PC-3 (cell line): ENCODE results near the gene CHAT. TPM values are rescaled to one million over a fixed set of nuclear protein-coding genes. Genes with fewer than 3 reads are reported as not detected.

Experiments
- ATAC-seq: fragments of 200-7000 bp; cut with Tn5 transposase; 2 replicates; pipeline ENCODE4 v1.9.1; 2020; ENCODE audit warnings: mild to moderate bottlenecking, moderate library complexity
- BruUV-seq: library from RNA; stranded (reverse); fragments of 400-500 nt; replicated peaks from 2 replicates; lab custom pipeline; 2021; lab: Mats Ljungman, UMichigan
- CTCF ChIA-PET: fragments of 300-600 bp; sonication (Branson Sonifier 250); formaldehyde crosslinking; loops from one replicate; lab custom pipeline; 2022; ENCODE audit warnings: antibody characterized with exemption; lab: Charles Lee
- POLR2A ChIA-PET: fragments of 300-600 bp; sonication (Branson Sonifier 250); formaldehyde crosslinking; loops from one replicate; lab custom pipeline; 2022; ENCODE audit warnings: antibody characterized with exemption; ENCODE audit not compliant: unreplicated experiment; lab: Charles Lee
- DNase-seq: peaks from one replicate; pipeline ENCODE4 v3.0.0-alpha.2; 2015
- H2AFZ ChIP-seq: fragments of 300-600 bp; sonication (generic); 2 replicates; pipeline ENCODE4 v1.6.0; 2016; ENCODE audit warnings: antibody characterized with exemption, low read length
- H3F3A ChIP-seq: fragments of 300-600 bp; sonication (generic); one replicate; pipeline ENCODE4 v1.6.0; 2017; ENCODE audit warnings: antibody characterized with exemption, low read length, control low read depth, mild to moderate bottlenecking; ENCODE audit not compliant: unreplicated experiment
- H3K27ac ChIP-seq: fragments of 300-600 bp; sonication (generic); 2 replicates; pipeline ENCODE4 v1.5.1; 2016; ENCODE audit warnings: mild to moderate bottlenecking, low read length
- H3K27me3 ChIP-seq: fragments of 300-600 bp; sonication (generic); 2 replicates; pipeline ENCODE4 v1.6.1; 2016; ENCODE audit warnings: low read length, mixed read lengths
- H3K36me3 ChIP-seq: fragments of 300-600 bp; sonication (generic); 2 replicates; pipeline ENCODE4 v1.6.1; 2016; ENCODE audit warnings: low read depth, mixed run types, low read length, mixed read lengths
- H3K4me1 ChIP-seq: fragments of 300-600 bp; sonication (generic); 2 replicates; pipeline ENCODE4 v1.5.1; 2016; ENCODE audit warnings: low read length; ENCODE audit not compliant: insufficient read depth
- H3K4me2 ChIP-seq: fragments of 300-600 bp; sonication (generic); 2 replicates; pipeline ENCODE4 v1.6.0; 2016; ENCODE audit warnings: low read length
- H3K4me3 ChIP-seq: fragments of 300-600 bp; sonication (generic); 2 replicates; pipeline ENCODE4 v1.5.1; 2016; ENCODE audit warnings: mild to moderate bottlenecking, low read length, mixed read lengths
- H3K79me2 ChIP-seq: fragments of 300-600 bp; sonication (generic); 2 replicates; pipeline ENCODE4 v1.6.1; 2017; ENCODE audit warnings: low read length, mixed read lengths
- H3K9ac ChIP-seq: fragments of 300-600 bp; sonication (generic); 2 replicates; pipeline ENCODE4 v1.6.0; 2016; ENCODE audit warnings: mild to moderate bottlenecking, low read length
- H3K9me2 ChIP-seq: fragments of 300-600 bp; sonication (generic); replicated peaks from 2 replicates; pipeline ENCODE4 v1.6.1; 2016; ENCODE audit warnings: mixed run types, low read length, mixed read lengths
- H3K9me3 ChIP-seq: fragments of 300-600 bp; sonication (generic); 2 replicates; pipeline ENCODE4 v1.6.1; 2016; ENCODE audit warnings: low read length, mixed read lengths
- H4K20me1 ChIP-seq: fragments of 300-600 bp; sonication (generic); 2 replicates; pipeline ENCODE4 v1.6.1; 2016; ENCODE audit warnings: low read length, mixed read lengths
- CTCF ChIP-seq: fragments of 300-600 bp; sonication (generic); conservative IDR thresholded peaks from 2 replicates; pipeline ENCODE4 v1.5.1; 2017; ENCODE audit warnings: antibody characterized with exemption, low read depth, mild to moderate bottlenecking, low read length
- EZH2 ChIP-seq: fragments of 300-600 bp; sonication (generic); IDR thresholded peaks from one replicate; pipeline ENCODE4 v1.6.1; 2017; ENCODE audit warnings: antibody characterized with exemption, mild to moderate bottlenecking, low read length; ENCODE audit not compliant: unreplicated experiment
- EZH2phosphoT487 ChIP-seq: fragments of 300-600 bp; sonication (generic); IDR thresholded peaks from 2 replicates; pipeline ENCODE4 v1.6.1; 2018; ENCODE audit warnings: mild to moderate bottlenecking, antibody characterized with exemption, low read length, borderline replicate concordance
- intact Hi-C: fragments of 100-400 bp; cut with micrococcal nuclease; formaldehyde crosslinking; loops from 2 replicates; pipeline ENCODE4 v1.9.0; 2023
- total RNA-seq: library from RNA; depleted of rRNA; stranded (reverse); fragments of >200 nt; gene quantifications from 2 replicates; pipeline ENCODE4 v1.2.3, GENCODE V29; 2014

Gene CHAT
- total RNA-seq, 1 experiment from 2014 or later, result not detected

DNA sequence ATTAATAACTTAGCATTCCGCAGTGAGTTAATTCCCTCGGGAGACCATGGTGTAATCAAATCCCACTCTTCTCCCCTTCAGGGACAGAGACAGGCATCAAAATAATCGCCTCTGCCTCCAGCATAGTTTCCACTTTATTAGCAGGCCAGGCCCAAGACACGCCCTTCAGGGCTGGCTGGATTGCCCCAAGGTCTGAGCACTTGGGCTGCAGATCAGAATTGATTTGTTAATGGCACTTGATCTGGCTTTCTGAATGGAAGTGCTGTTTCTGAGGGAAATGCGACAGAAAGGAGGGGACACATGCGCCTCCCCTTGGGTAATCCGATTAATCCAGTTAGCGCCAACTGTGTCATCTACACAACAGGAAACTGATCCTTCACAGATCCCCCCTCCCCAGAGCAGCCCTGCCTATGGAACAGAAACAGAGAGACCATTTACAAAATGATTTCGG lies 15.6 kb downstream of the CHAT start:
- intact Hi-C loops, result no loop called here
- Histone ChIP-seq H3K9me2 (no peaks in the 10 kb centered on the region), H3K79me2 (no peaks in the 10 kb centered on the region), H4K20me1 (no peaks in the 10 kb centered on the region), H3F3A (no peaks in the 10 kb centered on the region), H3K4me3 (no peak overlapping the region), H3K27ac (no peak overlapping the region), H3K36me3 (no peaks in the 10 kb centered on the region), H3K4me2 (no peak overlapping the region), H3K4me1 (peaks cover 5% of the 10 kb centered on the region; the same call in 1 of the 2 replicates), H3K9me3 (no peaks in the 10 kb centered on the region), H3K27me3 (peaks cover 38% of the 10 kb centered on the region), H2AFZ (no peak overlapping the region), H3K9ac (no peak overlapping the region)
- ATAC-seq (no peak), DNase-seq (no peak)
- CTCF ChIA-PET, result no interaction called here
- BruUV-seq, result no TSS peak
- POLR2A ChIA-PET, result no interaction called here
- no peak for TF ChIP-seq EZH2
- TF ChIP-seq CTCF, result no peak
- no peak for TF ChIP-seq EZH2phosphoT487

GRCh38 chr10:49631975-49632374 lies 18.1 kb downstream of the CHAT start:
- DNase-seq, result no peak
- Histone ChIP-seq H3K4me2 (no peak overlapping the region), H3K9ac (no peak overlapping the region), H4K20me1 (no peaks in the 10 kb centered on the region; the same call in 1 of the 2 replicates), H2AFZ (no peak overlapping the region), H3K9me2 (no peaks in the 10 kb centered on the region), H3F3A (no peaks in the 10 kb centered on the region), H3K27me3 (peaks cover 63% of the 10 kb centered on the region), H3K79me2 (no peaks in the 10 kb centered on the region), H3K4me1 (peaks cover 5% of the 10 kb centered on the region; the same call in 1 of the 2 replicates), H3K27ac (no peak overlapping the region), H3K36me3 (no peaks in the 10 kb centered on the region), H3K4me3 (no peak overlapping the region), H3K9me3 (no peaks in the 10 kb centered on the region)
- no peak for ATAC-seq
- POLR2A ChIA-PET, result no interaction called here
- BruUV-seq, result no TSS peak
- TF ChIP-seq CTCF (no peak), EZH2phosphoT487 (no peak), EZH2 (no peak)
- CTCF ChIA-PET, result no interaction called here
- intact Hi-C loops, result no loop called here

DNA sequence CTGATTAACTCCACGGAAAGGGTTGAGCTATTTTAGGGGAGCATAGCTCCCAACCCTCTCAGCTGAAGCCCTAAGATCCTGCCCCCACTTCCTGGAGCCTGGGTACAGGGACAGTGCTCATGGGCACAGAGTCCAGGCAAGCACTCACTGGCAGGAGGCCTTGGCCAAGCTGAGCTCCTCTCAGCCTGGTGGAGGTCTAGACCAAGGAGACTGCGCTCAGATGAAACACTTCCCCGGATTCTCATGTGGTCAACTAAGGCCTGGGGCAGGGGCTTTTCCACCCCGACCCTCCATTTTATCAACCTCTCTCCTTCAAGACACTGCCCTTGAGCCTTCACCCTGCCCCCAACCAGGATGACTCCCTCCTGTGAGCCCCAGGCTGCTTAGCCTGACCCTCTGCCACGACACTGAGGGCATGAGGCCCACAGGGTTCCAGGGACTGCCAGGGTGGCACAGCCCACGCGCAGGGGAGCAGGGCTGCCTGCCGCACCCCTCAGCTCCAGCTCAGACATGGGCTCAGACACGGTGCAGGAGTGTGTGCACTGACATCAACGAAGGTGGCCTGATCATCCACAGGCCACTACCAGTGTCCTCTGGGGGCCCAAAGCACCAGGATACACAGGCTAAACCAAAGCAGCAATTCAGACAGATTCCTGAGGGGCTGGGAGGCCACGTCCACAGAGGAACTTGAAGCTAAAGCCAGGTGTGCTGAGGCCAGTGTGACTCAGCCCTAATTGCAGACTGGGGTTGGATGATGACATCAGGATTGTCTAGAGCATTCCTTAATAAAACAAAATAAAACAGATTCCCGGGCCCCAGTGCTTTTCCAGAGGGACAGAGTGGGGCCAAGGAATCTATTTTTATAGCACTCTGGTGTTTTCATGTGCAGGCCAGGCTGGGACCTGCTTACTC lies 18.8 kb downstream of the CHAT start:
- H3K4me3 ChIP-seq, result no peak overlapping the region
- peaks cover 70% of the 10 kb centered on the region for H3K27me3 ChIP-seq
- no peak overlapping the region for H3K27ac ChIP-seq
- H3K9me3 ChIP-seq, result no peaks in the 10 kb centered on the region
- ATAC-seq (peak; percentile 41), DNase-seq (peak; percentile 63)
- H3F3A ChIP-seq, result no peaks in the 10 kb centered on the region
- no peaks in the 10 kb centered on the region; the same call in 1 of the 2 replicates for H4K20me1 ChIP-seq
- TF ChIP-seq EZH2phosphoT487, result no peak
- CTCF ChIA-PET, result no interaction called here
- H3K36me3 ChIP-seq, result no peaks in the 10 kb centered on the region
- H3K79me2 ChIP-seq, result no peaks in the 10 kb centered on the region
- H2AFZ ChIP-seq, result no peak overlapping the region
- H3K9me2 ChIP-seq, result no peaks in the 10 kb centered on the region
- POLR2A ChIA-PET, result no interaction called here
- intact Hi-C loops, result no loop called here
- peaks cover 5% of the 10 kb centered on the region; the same call in 1 of the 2 replicates for H3K4me1 ChIP-seq
- H3K4me2 ChIP-seq, result no peak overlapping the region
- BruUV-seq, result no TSS peak
- H3K9ac ChIP-seq, result no peak overlapping the region
